ENCODE results near the gene MMP28.

DNA sequence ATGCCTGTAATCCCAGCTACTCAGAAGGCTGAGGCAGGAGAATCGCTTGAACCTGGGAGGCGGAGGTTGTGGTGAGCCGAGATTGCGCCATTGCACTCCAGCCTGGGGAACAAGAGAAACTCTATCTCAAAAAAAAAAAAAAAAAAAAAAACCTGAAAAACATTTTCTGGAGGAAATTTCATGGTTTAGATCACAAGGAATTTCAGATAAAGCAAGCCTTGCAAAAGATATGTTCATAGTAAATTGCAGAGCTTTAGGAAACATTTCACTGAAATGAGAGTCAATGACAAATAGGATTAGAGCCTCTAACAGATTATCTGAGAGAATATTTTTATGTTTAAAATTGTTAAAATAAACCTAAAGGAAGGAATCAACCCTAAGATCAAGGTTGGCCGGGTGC is 17.0 kb upstream of the MMP28 start:
- TF ChIP-seq, protein P1, sequence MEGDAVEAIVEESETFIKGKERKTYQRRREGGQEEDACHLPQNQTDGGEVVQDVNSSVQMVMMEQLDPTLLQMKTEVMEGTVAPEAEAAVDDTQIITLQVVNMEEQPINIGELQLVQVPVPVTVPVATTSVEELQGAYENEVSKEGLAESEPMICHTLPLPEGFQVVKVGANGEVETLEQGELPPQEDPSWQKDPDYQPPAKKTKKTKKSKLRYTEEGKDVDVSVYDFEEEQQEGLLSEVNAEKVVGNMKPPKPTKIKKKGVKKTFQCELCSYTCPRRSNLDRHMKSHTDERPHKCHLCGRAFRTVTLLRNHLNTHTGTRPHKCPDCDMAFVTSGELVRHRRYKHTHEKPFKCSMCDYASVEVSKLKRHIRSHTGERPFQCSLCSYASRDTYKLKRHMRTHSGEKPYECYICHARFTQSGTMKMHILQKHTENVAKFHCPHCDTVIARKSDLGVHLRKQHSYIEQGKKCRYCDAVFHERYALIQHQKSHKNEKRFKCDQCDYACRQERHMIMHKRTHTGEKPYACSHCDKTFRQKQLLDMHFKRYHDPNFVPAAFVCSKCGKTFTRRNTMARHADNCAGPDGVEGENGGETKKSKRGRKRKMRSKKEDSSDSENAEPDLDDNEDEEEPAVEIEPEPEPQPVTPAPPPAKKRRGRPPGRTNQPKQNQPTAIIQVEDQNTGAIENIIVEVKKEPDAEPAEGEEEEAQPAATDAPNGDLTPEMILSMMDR (IDR thresholded peaks at IDR 0.05): no peak
- TF ChIP-seq HOXB5 (CRISPR knock-in tag; IDR thresholded peaks at IDR 0.05): no peak

Measured in A549 (cell line).